ENCODE data around the gene NPIPA2.
"Not testable (repeated sequence)": the region's sequence is repeated elsewhere in the genome, so short reads cannot be mapped to it uniquely, and the experiment has no call there.

- TF ChIP-seq POLR2AphosphoS5, EP300, POLR2A, CTCF (IDR thresholded peaks at IDR 0.05): not testable (repeated sequence)
Observed at GRCh38 chr16:14797558-14797957, 55.2 kb downstream of the NPIPA2 start.
